Posterior vena cava (tissue), 2 donors: ENCODE measurements around the gene KCTD2. TPM values are rescaled to one million over a fixed set of nuclear protein-coding genes. Genes with fewer than 3 reads are reported as not detected.

Source experiments
- DNase-seq: peaks from one replicate; pipeline ENCODE4 v3.0.0-alpha.2; 2020; ENCODE audit warnings: low spot score
- intact Hi-C, 2 donors: fragments of 100-400 bp; cut with DNase I; formaldehyde crosslinking; loops; one replicate each; pipeline versions ENCODE4 v1.14.1 to v1.14.2; 2022 to 2023
- total RNA-seq, 2 donors: library from RNA; stranded (reverse); fragmentation: NEBNext Ultra II Directional; extraction: Animal tissue kit (Norgen Biotek cat#: 25700); gene quantifications; one replicate each; pipeline ENCODE4 v1.2.1, GENCODE V29; 2021
- donor health status: DM: yes; HTN: yes; CAD: no.
- donor health status: DM: yes; HTN: yes; CAD: no.

The KCTD2 gene
- total RNA-seq, 2 donors from 2014 or later: 23.0 to 25.0 TPM

- DNase-seq: no peak
- intact Hi-C loops: loop anchor here in 1 of 2 donors (10.0 kb wide), 1 partner anchor 76 kb away; the partner anchor contains the start of gene SUMO2
Measured at GRCh38 chr17:75109046-75109406, 62.0 kb downstream of the KCTD2 start.

- intact Hi-C loops: loop anchor here (5.0 to 10.0 kb wide), 3 partner anchors 32 to 75 kb away; partner anchors contain the start of gene SUMO2 (in 1 of the 2)
- peak; percentile 97 for DNase-seq
Measured at GRCh38 chr17:75109407-75110233, 62.6 kb downstream of the KCTD2 start, which contains the start of gene ARMC7. TSS of gene ARMC7 (plus strand) at chr17:75109969. CDS start at chr17:75110289, 320 bp downstream.

GRCh38 chr17:75110234-75110937 lies 63.4 kb downstream of the KCTD2 start:
- DNase-seq: no peak

GRCh38 chr17:75111777-75112335 lies 64.8 kb downstream of the KCTD2 start:
- intact Hi-C loops: loop anchor here (5.0 to 10.0 kb wide), 2 partner anchors 35 to 63 kb away; no protein-coding TSS in a partner anchor
- no peak for DNase-seq

More at GRCh38 chr17:75110234-75110937, 63.4 kb downstream of the KCTD2 start:
- intact Hi-C loops: loop anchor here (5.0 to 10.0 kb wide), 2 partner anchors 33 to 64 kb away; no protein-coding TSS in a partner anchor

- intact Hi-C loops: loop anchor here (5.0 to 10.0 kb wide), 2 partner anchors 37 to 61 kb away; no protein-coding TSS in a partner anchor
- DNase-seq: peak; percentile 95
Measured at GRCh38 chr17:75113798-75114551, 67.0 kb downstream of the KCTD2 start.

GRCh38 chr17:75114552-75115314 lies 67.7 kb downstream of the KCTD2 start:
- intact Hi-C loops: loop anchor here (5.0 to 10.0 kb wide), 2 partner anchors 37 to 60 kb away; no protein-coding TSS in a partner anchor

More at GRCh38 chr17:75114552-75115314, 67.7 kb downstream of the KCTD2 start:
- no peak for DNase-seq

Other genes with a start within 250 kb of the KCTD2 start
- under 1 TPM; 0.38 to 0.65 TPM for gene GRIN2C, start 187.3 kb upstream of the KCTD2 start, total RNA-seq
- gene FDXR, start 174.2 kb upstream of the KCTD2 start, total RNA-seq: 1 to 10 TPM; 3.3 to 6.2 TPM
- not detected for gene FADS6, start 153.6 kb upstream of the KCTD2 start, total RNA-seq
- gene USH1G, start 124.0 kb upstream of the KCTD2 start, total RNA-seq: not detected
- not detected for gene OTOP2, start 123.0 kb upstream of the KCTD2 start, total RNA-seq
- gene OTOP3, start 111.3 kb upstream of the KCTD2 start, total RNA-seq: not detected
- 10 to 100 TPM; 11.7 to 13.0 TPM for gene HID1, start 74.5 kb upstream of the KCTD2 start, total RNA-seq
- gene CDR2L, start 59.6 kb upstream of the KCTD2 start, total RNA-seq: 10 to 100 TPM; 17.4 to 26.0 TPM
- 10 to 100 TPM; 23.3 to 23.5 TPM for gene MRPL58, start 34.6 kb upstream of the KCTD2 start, total RNA-seq
- 100 to 1,000 TPM; 205 to 235 TPM for gene ATP5PD, start 256 bp upstream of the KCTD2 start, total RNA-seq
- gene SLC16A5, start 40.7 kb downstream of the KCTD2 start, total RNA-seq: 1 to 10 TPM; 6.1 to 8.1 TPM
- 1 to 10 TPM; 5.8 to 6.4 TPM for gene ARMC7, start 62.7 kb downstream of the KCTD2 start, total RNA-seq
- gene NT5C, start 84.5 kb downstream of the KCTD2 start, total RNA-seq: 10 to 100 TPM; 26.2 to 33.0 TPM
- 10 to 100 TPM; 20.1 to 22.3 TPM for gene JPT1, start 107.3 kb downstream of the KCTD2 start, total RNA-seq
- 100 to 1,000 TPM; 221 to 238 TPM for gene SUMO2, start 135.7 kb downstream of the KCTD2 start, total RNA-seq
- 10 to 100 TPM; 49.6 to 50.9 TPM for gene NUP85, start 158.5 kb downstream of the KCTD2 start, total RNA-seq
- gene GGA3, start 214.4 kb downstream of the KCTD2 start, total RNA-seq: 10 to 100 TPM; 28.0 to 32.4 TPM
- 10 to 100 TPM; 25.0 to 30.9 TPM for gene MRPS7, start 214.7 kb downstream of the KCTD2 start, total RNA-seq
- gene MIF4GD, start 224.0 kb downstream of the KCTD2 start, total RNA-seq: 10 to 100 TPM; 25.2 to 27.3 TPM
- gene SLC25A19, start 242.2 kb downstream of the KCTD2 start, total RNA-seq: 10 to 100 TPM in 1 of 2 donors, 1 to 10 TPM in 1; 9.9 to 14.6 TPM